ENCODE results near the gene PDCD11.

PDCD11 gene

DNA sequence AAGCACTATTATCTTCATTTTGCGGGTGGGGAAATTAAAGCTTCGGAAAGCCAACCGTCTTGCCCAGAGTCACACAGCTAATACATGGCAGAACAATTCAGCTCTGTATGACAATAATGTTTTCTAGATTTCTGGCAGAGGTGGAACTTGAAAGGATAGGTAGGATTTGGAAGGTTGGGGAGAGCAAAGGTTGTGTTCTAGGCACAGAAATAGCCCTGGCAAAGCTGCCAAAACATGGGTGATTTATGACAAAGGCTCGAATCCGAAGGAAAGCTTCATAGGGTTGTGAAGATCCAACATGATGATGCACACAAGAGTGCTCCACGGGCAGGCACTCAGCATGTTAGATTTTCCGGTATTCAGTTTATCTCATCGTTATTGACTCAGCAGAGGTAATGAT, 19.2 kb downstream of the PDCD11 start:
- in situ Hi-C loops (cut with MboI; ENCODE audit: low sequenced_read_pairs): loop anchor here (5.0 kb wide), 1 partner anchor 67 kb away; no protein-coding TSS in a partner anchor

DNA sequence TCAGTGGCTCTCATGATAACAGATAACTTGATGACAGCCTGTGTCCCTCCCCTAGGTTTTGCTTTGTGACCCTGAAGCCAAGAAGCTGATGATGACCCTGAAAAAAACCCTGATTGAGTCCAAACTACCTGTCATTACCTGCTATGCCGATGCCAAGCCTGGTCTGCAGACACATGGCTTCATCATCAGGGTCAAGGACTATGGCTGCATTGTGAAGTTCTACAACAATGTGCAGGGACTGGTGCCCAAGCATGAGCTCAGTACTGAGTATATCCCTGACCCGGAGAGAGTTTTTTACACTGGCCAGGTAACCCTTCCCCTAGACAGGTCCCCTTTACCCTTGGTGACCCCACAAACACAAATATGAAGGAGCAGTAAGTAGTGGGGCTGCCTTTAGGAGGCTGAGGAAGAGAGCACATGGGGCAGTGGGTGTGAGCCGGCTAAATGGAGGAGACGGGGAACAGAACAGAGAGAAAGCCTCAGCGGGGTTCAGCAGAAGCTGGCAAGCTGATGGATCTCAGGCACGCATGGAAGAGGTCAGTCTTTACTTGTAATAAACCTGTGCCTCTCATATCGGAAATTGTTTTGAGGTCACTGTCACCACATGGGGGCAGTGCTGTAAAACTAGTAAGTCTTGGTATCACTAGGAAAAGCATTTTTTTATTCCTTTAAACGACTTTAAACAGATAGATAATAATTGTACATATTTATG, 20.2 kb downstream of the PDCD11 start:
- in situ Hi-C loops (cut with MboI; ENCODE audit: low sequenced_read_pairs): loop anchor here (5.0 kb wide), 1 partner anchor 66 kb away; no protein-coding TSS in a partner anchor

DNA sequence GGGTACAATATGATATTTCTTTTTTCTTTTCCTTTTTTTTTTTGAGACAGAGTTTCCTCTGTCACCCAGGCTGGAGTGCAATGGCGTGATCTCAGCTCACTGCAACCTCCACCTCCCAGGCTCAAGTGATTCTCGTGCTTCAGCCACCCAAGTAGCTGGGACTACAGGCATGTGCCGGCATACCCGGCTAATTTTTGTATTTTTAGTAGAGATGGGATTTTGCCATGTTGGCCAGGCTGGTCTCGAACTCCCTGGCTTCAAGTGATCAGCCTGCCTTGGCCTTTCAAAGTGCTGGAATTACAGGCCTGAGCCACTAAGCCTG, 20.7 kb downstream of the PDCD11 start:
- in situ Hi-C loops (cut with MboI; ENCODE audit: low sequenced_read_pairs): loop anchor here (5.0 kb wide), 1 partner anchor 65 kb away; no protein-coding TSS in a partner anchor

DNA sequence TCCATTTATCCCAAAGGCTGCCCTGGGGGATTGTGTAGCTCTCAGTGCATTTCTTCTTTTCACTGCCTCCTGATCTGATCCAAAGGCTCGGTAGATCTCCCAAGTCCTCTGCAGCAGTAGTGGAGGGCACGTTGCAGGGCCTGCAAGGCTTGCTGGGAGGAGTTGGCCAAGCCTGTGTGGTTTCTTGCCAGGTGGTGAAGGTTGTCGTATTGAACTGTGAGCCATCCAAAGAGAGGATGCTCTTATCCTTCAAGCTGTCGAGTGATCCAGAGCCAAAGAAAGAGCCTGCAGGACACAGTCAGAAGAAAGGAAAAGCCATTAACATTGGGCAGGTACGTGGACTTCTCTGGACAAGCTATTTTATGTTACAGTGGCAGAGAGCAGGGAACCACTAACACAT, 21.2 kb downstream of the PDCD11 start:
- in situ Hi-C loops (cut with MboI; ENCODE audit: low sequenced_read_pairs): loop anchor here (5.0 kb wide), 1 partner anchor 65 kb away; no protein-coding TSS in a partner anchor

DNA sequence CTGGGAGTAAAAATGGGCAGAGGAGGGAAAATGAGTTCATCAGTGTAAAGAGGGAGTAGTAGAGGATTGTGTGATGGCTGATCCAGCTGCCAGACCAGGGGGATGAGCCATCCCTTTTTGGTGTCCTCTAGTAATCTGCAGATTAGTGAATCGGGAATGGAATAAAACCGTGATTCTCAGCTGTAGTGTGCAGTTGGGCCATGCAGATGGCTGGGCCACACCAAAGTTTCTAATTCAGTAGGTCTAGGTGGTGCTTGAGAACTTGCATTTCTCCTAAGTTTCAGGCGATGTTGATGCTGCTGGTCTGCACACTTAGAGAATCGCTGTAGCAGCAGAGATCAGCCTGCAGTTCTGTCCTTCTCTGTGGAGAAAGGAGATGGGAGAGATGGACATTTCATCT, 22.7 kb downstream of the PDCD11 start:
- in situ Hi-C loops (cut with MboI; ENCODE audit: low sequenced_read_pairs): loop anchor here (5.0 kb wide), 1 partner anchor 63 kb away; no protein-coding TSS in a partner anchor

DNA sequence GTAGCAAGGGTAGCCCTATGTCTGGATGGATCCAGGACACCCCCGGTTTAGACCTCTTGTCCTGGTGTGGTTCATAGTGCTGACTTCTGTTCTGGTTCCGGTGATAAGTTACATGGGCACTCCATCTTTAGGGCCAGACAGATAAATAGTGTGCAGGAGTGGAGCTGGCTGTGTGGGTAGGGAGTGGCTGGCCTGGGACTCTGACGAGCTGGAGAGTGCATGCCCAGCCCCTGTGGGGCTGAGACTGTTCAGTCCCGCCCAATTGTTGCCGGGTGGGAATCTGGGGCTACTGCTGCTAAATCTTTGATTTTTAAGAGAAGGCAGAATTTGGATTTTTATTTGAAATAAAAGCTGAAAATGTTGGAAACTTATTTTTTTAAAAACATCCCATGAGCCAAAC, 27.3 kb downstream of the PDCD11 start:
- in situ Hi-C loops (cut with MboI; ENCODE audit: low sequenced_read_pairs): no loop called here

DNA sequence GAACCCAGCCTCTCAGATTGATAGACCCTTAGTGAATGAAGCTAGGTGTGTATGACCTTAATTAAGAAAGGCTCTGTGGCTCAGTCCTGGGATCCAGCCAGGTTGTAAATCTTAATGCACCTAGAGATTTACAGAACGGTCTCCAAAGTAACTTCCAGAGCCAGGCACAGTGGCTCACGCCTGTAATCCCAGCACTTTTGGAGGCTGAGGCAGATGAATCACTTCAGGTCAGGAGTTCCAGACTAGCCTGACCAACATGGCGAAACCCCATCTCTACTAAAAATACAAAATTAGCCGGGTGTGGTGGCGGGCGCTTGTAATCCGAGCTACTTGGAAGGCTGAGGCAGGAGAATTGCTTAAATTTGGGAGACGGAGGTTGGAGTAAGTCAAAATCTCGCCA, 31.4 kb downstream of the PDCD11 start:
- in situ Hi-C loops (cut with MboI; ENCODE audit: low sequenced_read_pairs): no loop called here

DNA sequence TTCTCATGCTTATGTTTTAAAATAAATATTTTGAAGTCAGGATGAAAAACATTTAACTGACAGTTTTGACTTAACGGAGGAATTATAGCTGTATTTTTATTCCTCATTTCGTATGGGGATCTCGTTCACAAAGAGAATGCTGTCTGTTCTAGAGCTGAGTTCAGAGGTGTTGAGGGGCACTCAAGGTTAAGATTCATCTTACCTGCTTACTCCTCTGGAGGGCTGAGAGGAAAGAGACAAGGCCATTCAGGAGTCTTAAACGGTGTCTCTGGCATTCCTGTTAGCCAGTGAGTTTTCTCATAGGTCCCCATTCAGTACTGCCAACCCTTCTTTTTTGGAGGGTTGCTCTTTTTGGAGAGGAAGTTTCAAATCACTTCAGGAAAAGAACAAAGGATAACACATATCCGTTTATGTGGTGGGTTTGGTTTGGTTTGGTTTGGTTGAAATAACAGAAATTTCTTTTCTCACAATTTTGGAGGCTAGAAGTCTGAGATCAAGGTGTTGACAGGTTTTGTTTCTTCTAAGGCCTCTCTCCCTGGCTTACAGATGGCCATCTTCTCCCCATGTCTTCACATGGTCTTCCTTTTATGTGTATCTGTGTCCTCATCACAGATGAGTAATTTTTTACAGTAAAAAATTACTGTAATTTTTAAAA, 32.7 kb downstream of the PDCD11 start:
- in situ Hi-C loops (cut with MboI; ENCODE audit: low sequenced_read_pairs): no loop called here

DNA sequence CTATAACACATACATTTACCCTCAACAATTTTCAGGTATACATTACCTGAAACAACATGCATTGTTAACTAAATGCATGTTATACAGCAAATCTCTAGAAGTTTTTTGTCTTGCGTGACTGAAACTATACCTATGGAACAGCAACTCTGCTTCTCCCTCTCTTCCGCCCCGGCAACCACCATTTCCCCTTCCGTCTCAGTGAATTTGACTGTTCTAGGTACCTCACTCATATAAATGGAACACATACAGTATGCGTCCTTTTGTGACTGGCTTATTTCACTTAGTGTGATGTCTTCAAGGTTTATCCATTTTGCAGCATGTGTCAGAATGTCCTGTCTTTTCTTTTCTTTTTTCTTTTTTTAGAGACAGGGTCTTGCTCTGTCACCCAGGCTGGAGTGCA, 33.2 kb downstream of the PDCD11 start:
- in situ Hi-C loops (cut with MboI; ENCODE audit: low sequenced_read_pairs): no loop called here

DNA sequence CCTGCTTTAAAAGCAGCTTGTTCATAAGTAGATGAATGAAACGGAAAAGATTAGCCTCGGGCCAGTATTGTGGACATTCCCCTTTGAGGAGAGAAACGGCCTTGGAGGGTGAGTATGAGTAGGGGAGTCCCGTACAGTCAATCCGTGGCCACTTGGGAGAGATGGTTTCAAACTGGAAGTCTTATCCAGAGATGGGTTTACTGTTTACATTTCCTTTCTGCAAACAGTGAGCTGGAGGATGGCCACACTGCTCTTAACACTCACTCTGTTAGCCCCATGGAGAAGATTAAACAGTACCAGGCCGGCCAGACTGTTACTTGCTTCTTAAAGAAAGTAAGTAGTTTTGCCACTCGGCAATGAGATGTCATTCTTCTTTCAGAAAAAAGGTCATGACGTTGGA, 35.5 kb downstream of the PDCD11 start:
- in situ Hi-C loops (cut with MboI; ENCODE audit: low sequenced_read_pairs): no loop called here

DNA sequence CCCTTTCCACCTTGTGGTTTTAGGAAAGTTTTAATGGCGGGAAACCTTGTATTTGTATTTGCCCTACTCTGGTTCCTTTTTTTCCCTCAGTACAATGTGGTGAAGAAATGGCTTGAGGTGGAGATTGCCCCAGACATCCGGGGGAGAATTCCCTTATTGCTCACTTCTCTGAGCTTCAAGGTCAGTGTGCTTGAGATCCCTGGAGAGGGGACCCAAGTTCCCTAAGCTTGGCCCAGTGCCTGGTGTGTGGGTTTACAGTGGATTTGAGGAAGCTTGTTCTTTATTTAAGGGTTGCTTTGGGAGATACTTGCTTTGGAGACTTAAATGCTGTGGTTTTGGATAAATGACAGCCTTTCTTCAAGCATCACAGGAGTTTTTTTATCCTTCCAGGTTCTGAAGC, 37.4 kb downstream of the PDCD11 start:
- in situ Hi-C loops (cut with MboI; ENCODE audit: low sequenced_read_pairs): no loop called here

DNA sequence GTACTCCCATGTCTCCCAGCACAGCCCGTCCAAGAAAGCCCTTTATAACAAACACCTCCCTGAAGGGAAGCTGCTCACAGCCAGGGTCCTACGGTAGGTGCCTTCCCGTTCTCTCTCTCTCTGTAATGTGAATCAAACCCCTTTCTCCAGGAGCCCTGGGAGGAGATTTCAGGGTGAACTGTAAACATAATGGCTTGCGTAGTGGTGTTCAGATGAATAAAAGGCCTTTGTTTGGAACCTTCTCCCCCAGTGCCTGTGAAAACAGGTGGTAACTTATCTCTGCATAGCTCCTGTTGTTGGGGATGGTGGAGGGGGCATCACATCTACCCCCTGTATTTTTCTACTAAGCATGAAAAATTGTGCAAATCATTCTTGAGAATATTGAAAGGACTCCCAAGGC, 43.4 kb downstream of the PDCD11 start:
- in situ Hi-C loops (cut with MboI; ENCODE audit: low sequenced_read_pairs): no loop called here

DNA sequence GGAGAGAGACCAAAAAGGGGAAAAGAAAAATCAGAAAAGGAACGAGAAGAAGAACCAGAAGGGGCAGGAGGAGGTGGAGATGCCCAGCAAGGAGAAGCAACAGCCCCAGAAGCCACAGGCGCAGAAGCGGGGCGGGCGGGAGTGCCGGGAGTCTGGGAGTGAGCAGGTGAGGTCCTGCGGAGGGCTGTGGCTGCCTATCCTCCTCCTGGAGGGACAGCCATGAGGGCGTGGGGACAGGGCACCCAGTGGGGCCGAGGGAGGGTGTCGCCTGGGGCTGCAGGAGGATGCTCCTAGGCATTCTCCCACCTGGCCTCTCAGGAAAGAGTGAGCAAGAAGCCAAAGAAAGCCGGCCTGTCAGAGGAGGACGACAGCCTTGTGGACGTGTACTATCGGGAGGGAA, 44.0 kb downstream of the PDCD11 start:
- in situ Hi-C loops (cut with MboI; ENCODE audit: low sequenced_read_pairs): no loop called here

DNA sequence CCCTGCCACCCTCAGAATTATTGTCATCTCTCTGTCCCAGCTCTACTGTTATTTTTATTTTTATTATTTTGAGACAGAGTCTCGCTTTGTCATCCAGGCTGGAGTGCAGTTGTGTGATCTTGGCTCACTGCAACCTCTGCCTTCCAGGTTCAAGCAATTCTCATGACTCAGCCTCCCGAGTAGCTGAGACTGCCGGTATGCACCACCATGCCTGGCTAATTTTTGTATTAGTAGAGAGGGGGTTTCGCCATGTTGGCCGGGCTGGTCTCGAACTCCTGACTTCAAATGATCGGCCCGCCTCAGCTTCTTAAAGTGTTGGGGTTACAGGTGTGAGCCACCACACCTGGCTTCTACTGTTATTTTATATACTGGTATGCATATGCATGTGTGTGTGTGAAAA, 44.8 kb downstream of the PDCD11 start:
- in situ Hi-C loops (cut with MboI; ENCODE audit: low sequenced_read_pairs): no loop called here

DNA sequence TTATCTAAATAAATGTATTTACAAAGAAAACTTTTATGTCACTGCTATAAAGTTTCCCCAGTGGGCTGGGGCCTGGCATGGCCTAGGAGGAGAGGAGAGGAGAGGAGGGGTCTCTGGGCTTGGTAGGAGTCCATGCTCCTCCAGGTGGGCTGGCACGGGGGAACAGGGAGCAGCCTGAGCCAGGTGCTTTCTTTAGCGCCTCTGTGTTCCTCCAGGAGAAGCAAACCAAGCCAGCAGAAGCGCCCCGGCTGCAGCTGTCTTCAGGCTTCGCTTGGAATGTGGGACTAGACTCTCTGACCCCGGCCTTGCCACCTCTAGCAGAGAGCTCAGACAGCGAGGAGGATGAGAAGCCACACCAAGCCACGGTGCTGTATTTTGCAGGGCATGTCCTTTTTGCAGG, 45.2 kb downstream of the PDCD11 start:
- in situ Hi-C loops (cut with MboI; ENCODE audit: low sequenced_read_pairs): no loop called here

DNA sequence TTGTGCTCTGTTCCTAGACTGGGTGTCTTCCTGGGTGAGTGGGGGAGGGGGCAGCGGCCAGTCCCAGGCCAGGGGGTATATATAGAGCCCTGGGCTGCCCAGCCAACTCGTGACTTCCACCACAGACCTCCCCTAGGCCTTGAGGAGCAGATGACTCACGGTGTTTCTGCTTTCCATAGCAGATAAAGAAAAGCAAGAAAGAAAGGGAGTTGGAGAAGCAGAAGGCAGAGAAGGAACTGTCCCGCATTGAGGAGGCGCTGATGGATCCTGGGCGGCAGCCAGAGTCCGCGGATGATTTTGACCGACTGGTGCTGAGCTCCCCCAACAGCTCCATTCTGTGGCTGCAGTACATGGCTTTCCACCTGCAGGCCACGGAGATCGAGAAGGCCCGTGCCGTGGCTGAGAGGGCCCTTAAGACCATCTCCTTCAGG, 45.6 kb downstream of the PDCD11 start:
- in situ Hi-C loops (cut with MboI; ENCODE audit: low sequenced_read_pairs): no loop called here

DNA sequence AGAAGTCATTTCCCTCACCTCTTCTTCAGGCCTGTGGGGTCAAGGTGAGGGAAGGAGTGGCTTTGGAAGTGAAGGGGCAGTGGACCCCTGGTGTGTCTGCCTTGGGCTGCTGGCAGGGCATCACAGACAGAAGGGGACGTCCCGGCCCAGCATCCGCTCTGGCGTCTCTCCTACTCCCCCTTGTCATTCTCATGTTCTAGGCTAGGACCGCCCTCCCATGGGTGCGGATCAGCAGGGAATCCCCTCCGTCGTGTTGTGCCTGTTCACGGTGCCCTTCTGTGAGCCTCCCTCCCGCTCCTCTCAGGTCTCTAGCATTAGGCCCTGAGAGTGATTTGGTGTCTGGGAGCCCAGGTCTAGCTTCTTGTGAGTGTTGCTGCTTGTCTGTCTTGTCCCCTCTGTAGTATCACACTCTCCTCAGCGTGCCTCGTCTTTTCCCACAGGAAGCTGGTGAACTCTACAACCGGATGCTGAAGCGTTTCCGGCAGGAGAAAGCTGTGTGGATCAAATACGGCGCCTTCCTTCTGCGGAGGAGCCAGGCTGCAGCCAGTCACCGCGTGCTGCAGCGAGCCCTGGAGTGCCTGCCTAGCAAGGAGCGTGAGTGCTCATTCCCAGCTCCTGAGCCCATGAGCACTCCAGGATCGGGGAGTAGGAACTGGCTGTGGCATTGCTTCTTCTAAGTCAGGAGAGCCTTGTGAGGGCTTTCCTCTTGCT, 47.2 kb downstream of the PDCD11 start:
- in situ Hi-C loops (cut with MboI; ENCODE audit: low sequenced_read_pairs): no loop called here

DNA sequence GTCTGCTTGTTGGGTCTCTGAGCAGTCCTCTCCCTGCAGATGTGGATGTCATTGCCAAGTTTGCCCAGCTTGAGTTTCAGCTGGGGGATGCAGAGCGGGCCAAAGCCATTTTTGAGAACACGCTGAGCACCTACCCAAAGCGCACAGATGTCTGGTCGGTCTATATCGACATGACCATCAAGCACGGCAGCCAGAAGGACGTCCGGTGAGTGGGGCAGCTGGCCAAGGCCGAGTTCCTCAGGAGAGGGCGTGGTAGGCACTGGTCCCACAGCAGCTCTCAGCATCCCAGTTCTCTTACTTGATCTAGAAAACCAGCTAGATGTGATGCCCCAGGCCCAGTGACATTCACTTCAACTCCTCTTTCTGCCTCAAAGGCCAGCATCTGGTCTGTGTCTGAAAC, 48.1 kb downstream of the PDCD11 start:
- in situ Hi-C loops (cut with MboI; ENCODE audit: low sequenced_read_pairs): no loop called here

DNA sequence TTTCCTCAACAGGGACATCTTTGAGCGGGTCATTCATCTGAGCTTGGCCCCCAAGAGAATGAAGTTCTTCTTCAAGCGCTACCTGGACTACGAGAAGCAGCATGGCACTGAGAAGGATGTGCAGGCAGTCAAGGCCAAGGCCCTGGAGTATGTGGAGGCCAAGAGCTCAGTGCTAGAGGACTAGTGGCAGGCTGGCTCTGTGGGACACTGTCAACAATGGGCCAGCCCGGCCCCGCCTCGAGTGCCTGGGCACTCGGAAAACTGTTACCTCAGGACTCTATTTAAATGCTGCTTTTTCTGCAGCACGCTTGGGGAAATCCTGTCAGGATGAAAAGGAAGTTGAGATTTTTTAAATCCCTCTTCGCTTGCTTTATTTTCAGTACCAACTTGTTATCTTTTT, 48.9 kb downstream of the PDCD11 start:
- in situ Hi-C loops (cut with MboI; ENCODE audit: low sequenced_read_pairs): no loop called here

DNA sequence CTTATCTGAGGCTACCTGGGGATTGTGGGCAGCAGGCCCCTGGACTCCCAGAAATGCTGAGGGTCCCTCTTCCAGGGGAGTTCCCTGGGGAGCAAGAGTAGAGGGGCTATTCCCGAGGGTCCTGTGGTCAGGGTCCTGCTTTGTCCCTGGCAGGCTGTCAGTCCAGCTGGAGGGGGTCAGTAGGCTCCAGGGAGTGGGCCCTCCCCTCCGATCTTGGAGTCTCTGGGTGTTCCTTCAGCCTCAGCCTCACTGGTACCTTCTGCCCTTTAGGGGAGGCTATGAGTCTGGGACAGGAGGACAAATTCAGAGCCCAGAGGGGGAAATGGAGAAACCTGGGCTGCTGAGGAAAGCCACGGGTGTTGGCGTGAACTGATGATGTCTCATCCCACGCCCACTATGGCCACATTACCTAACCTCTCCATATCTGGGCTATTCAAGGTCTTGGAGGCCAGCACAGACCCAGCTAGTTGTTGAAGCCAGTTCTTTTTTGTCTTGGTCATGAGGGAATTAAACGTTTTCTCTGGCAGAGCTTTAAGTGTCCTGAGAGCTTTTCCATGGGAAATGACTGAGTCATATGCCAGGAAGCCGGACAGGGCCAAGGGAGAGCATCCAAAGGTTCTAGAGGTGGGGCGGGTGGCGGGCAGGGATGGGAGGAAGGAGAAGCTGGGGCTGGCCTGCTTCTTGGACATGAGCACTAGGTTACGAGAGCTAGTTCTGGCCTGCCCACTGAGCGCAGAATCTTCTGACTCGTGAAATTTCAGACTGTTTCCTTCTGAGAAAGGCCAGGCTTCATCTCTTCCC, 49.5 kb downstream of the PDCD11 start:
- in situ Hi-C loops (cut with MboI; ENCODE audit: low sequenced_read_pairs): no loop called here

DNA sequence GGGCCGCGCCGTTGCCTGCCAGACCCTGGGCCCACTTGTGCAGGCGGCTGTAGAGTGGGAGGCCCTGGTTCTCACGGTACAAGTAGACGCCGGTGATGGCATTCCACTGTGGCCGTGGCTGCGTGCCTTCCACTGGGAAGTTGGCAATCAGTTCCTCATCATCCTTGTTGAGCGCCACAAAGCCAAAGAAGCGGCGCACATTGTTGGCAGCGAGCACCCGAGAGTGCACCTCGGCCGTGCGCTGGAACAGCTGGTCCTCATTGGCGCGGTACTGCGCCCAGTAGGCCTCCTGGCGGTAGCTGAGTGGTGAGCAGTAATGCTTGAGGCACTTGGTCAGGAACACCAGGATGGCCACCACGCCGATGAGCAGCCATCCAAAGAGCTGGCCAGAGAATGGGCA, 50.8 kb downstream of the PDCD11 start:
- in situ Hi-C loops (cut with MboI; ENCODE audit: low sequenced_read_pairs): no loop called here
